Left lung (tissue), 10 donors: Measurements from ENCODE around the gene MCM3. TPM values are rescaled to one million over a fixed set of nuclear protein-coding genes. Genes with fewer than 3 reads are reported as not detected.

Experiments used
- ATAC-seq: fragments of 200-7000 bp; cut with Tn5 transposase; one replicate; pipeline ENCODE4 v1.9.1; 2020; ENCODE audit warnings: moderate library complexity
- DNase-seq, 4 donors: peaks; one replicate each; pipeline ENCODE4 v3.0.0-alpha.2; 2013 to 2020
- H3K27ac ChIP-seq, 2 donors: fragments of 200-600 bp; sonication (generic) in 1 of 2; one replicate each; pipeline versions ENCODE4 v1.5.0 to v1.8.0; 2020 to 2021
- H3K27me3 ChIP-seq, 2 donors: fragments of 200-600 bp; sonication (generic) in 1 of 2; one replicate each; pipeline versions ENCODE4 v1.5.0 to v1.8.0; 2020 to 2021
- H3K36me3 ChIP-seq, 2 donors: fragments of 200-600 bp; sonication (generic) in 1 of 2; one replicate each; pipeline versions ENCODE4 v1.5.0 to v1.8.0; 2020 to 2021
- H3K4me1 ChIP-seq, 2 donors: fragments of 200-600 bp; one replicate each; pipeline ENCODE4 v1.8.0; 2021
- H3K4me3 ChIP-seq, 2 donors: fragments of 200-600 bp; sonication (generic) in 1 of 2; one replicate each; pipeline versions ENCODE4 v1.5.0 to v1.8.0; 2020 to 2021; ENCODE audit warnings: mild to moderate bottlenecking in 1 of 2
- H3K9me3 ChIP-seq, 2 donors: fragments of 200-600 bp; sonication (generic) in 1 of 2; one replicate each; pipeline versions ENCODE4 v1.5.0 to v1.8.0; 2020 to 2021
- CTCF ChIP-seq, 2 donors: fragments of 200-600 bp; sonication (generic) in 1 of 2; IDR thresholded peaks; one replicate each; pipeline versions ENCODE4 v1.5.0 to v1.8.0; 2021; ENCODE audit warnings: antibody characterized with exemption in 2 of 2
- intact Hi-C, 2 donors: fragments of 100-400 bp; cut with DNase I; formaldehyde crosslinking; loops; one replicate each; pipeline versions ENCODE4 v1.11.2 to v1.14.2; 2022
- polyA plus RNA-seq, 6 donors: library from polyadenylated mRNA; unstranded; fragments of 120-200 nt; gene quantifications; one replicate each; pipeline ENCODE4 v1.2.1, GENCODE V29; 2013; ENCODE audit not compliant: insufficient read length in 6 of 6
- total RNA-seq, 2 donors: library from RNA; stranded (reverse); fragmentation: NEBNext Ultra II Directional; extraction: Animal tissue kit (Norgen Biotek cat#: 25700); gene quantifications; one replicate each; pipeline ENCODE4 v1.2.1, GENCODE V29; 2021
- donor health status: DM: no; HTN: yes; CAD: no.
- donor health status: DM: no; HTN: no; CAD: no.

The MCM3 gene
- total and polyA plus RNA-seq, 8 donors = 38.9 to 122 (median 95.3) TPM

GRCh38 chr6:52304983-52305390 lies 20.4 kb upstream of the MCM3 start:
- no peaks in the 10 kb centered on the region for H3K9me3 ChIP-seq
- DNase-seq (no peak), ATAC-seq (peak; percentile 70)
- peaks cover 17 to 47% of the 10 kb centered on the region in 2 donors for H3K4me1 ChIP-seq
- intact Hi-C loops = no loop called here
- H3K27ac ChIP-seq = peak overlapping the region; percentile 71 to 75
- H3K36me3 ChIP-seq = no peaks in the 10 kb centered on the region
- TF ChIP-seq CTCF (IDR thresholded peaks at IDR 0.05) = no peak
- H3K27me3 ChIP-seq = no peaks in the 10 kb centered on the region
- H3K4me3 ChIP-seq = no peak overlapping the region

GRCh38 chr6:52303178-52303577 lies 18.6 kb upstream of the MCM3 start:
- H3K36me3 ChIP-seq = no peaks in the 10 kb centered on the region
- H3K4me1 ChIP-seq = peaks cover 17 to 45% of the 10 kb centered on the region in 2 donors
- no peak for TF ChIP-seq CTCF (IDR thresholded peaks at IDR 0.05)
- no peak overlapping the region for H3K27ac ChIP-seq
- no peaks in the 10 kb centered on the region for H3K9me3 ChIP-seq
- H3K4me3 ChIP-seq = no peak overlapping the region
- DNase-seq (no peak), ATAC-seq (no peak)
- intact Hi-C loops = no loop called here
- H3K27me3 ChIP-seq = no peaks in the 10 kb centered on the region

GRCh38 chr6:52301326-52301725 lies 16.8 kb upstream of the MCM3 start:
- intact Hi-C loops = no loop called here
- no peak for ATAC-seq
- Histone ChIP-seq H3K27me3 (no peaks in the 10 kb centered on the region), H3K4me3 (no peak overlapping the region), H3K36me3 (no peaks in the 10 kb centered on the region), H3K9me3 (no peaks in the 10 kb centered on the region), H3K27ac (no peak overlapping the region), H3K4me1 (peaks cover 17 to 28% of the 10 kb centered on the region in 2 donors)
- no peak for DNase-seq
- no peak for TF ChIP-seq CTCF (IDR thresholded peaks at IDR 0.05)

- ATAC-seq = no peak
- DNase-seq = no peak
Observed at GRCh38 chr6:52300489-52300931, 16.0 kb upstream of the MCM3 start.

GRCh38 chr6:52299653-52300052 lies 15.1 kb upstream of the MCM3 start:
- no peak overlapping the region for H3K4me3 ChIP-seq
- peaks cover 1 to 11% of the 10 kb centered on the region in 2 donors for H3K4me1 ChIP-seq
- no peak for DNase-seq
- H3K27ac ChIP-seq = no peak overlapping the region
- no peaks in the 10 kb centered on the region for H3K9me3 ChIP-seq
- no peak for ATAC-seq
- no peaks in the 10 kb centered on the region for H3K36me3 ChIP-seq
- no peaks in the 10 kb centered on the region for H3K27me3 ChIP-seq
- intact Hi-C loops = no loop called here
- no peak for TF ChIP-seq CTCF (IDR thresholded peaks at IDR 0.05)

More at GRCh38 chr6:52300489-52300931, 16.0 kb upstream of the MCM3 start:
- Histone ChIP-seq H3K4me1 (peaks cover 10 to 20% of the 10 kb centered on the region in 2 donors), H3K36me3 (no peaks in the 10 kb centered on the region), H3K27me3 (no peaks in the 10 kb centered on the region), H3K4me3 (no peak overlapping the region), H3K27ac (no peak overlapping the region), H3K9me3 (no peaks in the 10 kb centered on the region)
- intact Hi-C loops = no loop called here
- TF ChIP-seq CTCF (IDR thresholded peaks at IDR 0.05) = no peak
